Esophagus squamous epithelium (tissue), 5 donors: ENCODE data around the gene UMAD1. TPM values are rescaled to one million over a fixed set of nuclear protein-coding genes. Genes with fewer than 3 reads are reported as not detected.

Source experiments
- DNase-seq: peaks from one replicate; lab custom pipeline; 2025; lab: John Stamatoyannopoulos, UW
- H3K27ac ChIP-seq, 4 donors: fragments of 200-600 bp; sonication (generic); one replicate each; pipeline ENCODE4 v1.5.1; 2016 to 2019; ENCODE audit warnings: mild to moderate bottlenecking in 1 of 4
- H3K27me3 ChIP-seq, 4 donors: fragments of 200-600 bp; sonication (generic); 1 replicate in 3 of 4; 2 replicates in 1 of 4; pipeline versions ENCODE4 v1.5.1 to v1.6.0; 2017 to 2021; ENCODE audit warnings: antibody characterized with exemption in 1 of 4
- H3K36me3 ChIP-seq, 3 donors: fragments of 200-600 bp; sonication (generic); one replicate each; pipeline ENCODE4 v1.5.1; 2016 to 2019
- H3K4me1 ChIP-seq, 3 donors: fragments of 200-600 bp; sonication (generic); one replicate each; pipeline ENCODE4 v1.5.1; 2017 to 2019
- H3K4me3 ChIP-seq, 4 donors: fragments of 200-600 bp; sonication (generic); 1 replicate in 3 of 4; 2 replicates in 1 of 4; pipeline ENCODE4 v1.5.1; 2016 to 2019; ENCODE audit warnings: mild to moderate bottlenecking in 2 of 4, moderate library complexity in 1 of 4
- H3K9me3 ChIP-seq, 3 donors: fragments of 200-600 bp; sonication (generic); one replicate each; pipeline ENCODE4 v1.5.1; 2016 to 2019
- POLR2A ChIP-seq, 4 donors: fragments of 450-650 bp; IDR thresholded peaks; one replicate each; pipeline ENCODE4 v1.6.1; 2017; ENCODE audit warnings: antibody characterized with exemption in 4 of 4, mild to moderate bottlenecking in 4 of 4, moderate library complexity in 3 of 4
- WGBS, 2 donors: methylation state at CpG; one replicate each; pipeline ENCODE4 v1.1.5; 2018; 5-methylcytosine and 5-hydroxymethylcytosine counted together
- intact Hi-C: fragments of 100-400 bp; cut with DNase I; formaldehyde crosslinking; loops from one replicate; pipeline ENCODE4 v1.15.0; 2022
- total RNA-seq, 4 donors: library from RNA; depleted of rRNA; stranded (reverse); fragments of >200 nt; gene quantifications; one replicate each; pipeline ENCODE4 v1.1.0, GENCODE V29; 2016
- TF ChIP-seq, protein P1 (sequence below), 6 experiments: fragments of 450-650 bp in 4 of 6; fragments of 200-600 bp in 2 of 6; sonication (generic) in 2 of 6; IDR thresholded peaks; one replicate each; pipeline ENCODE4 v1.5.1; 2016 to 2019; ENCODE audit warnings: antibody characterized with exemption in 6 of 6, mild to moderate bottlenecking in 4 of 6, moderate library complexity in 4 of 6
- donor health status: DM: yes; HTN: yes; CAD: no.

Gene UMAD1
- total RNA-seq, 4 donors from 2014 or later, result 2.5 to 7.6 (median 6.3) TPM

DNA sequence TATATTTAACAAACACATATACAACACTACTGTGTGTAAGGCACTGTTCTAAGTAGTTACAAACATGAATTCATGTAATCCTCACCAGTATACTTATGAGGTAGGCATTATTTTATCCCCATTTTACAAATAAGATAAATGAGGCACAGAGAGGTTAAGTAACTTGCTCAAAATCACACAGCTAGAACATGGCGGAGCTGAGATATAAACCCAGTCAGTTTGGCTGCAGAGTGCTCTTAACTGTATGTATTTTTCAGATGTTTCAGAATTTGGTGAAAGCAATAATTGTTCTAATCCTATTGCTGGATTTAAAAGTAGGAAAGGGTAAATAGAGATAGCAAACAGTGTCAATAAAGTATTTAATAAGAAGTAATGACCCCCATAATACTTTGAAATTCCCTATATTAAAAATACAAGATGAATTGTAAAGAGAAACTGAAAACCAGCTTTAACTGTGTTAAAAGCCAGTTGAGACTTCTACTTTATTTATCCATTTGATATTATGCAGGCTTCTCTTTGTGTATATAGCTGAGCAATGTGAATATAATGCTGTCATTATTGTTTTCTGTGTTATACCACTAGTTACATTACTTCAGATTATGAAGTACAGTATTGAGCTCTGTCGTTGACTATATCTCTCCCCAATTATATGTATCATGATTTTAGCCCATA is 110.2 kb downstream of the UMAD1 start:
- no peak overlapping the region for H3K27ac ChIP-seq
- intact Hi-C loops, result loop anchor here (10.0 kb wide), 1 partner anchor 66 kb away; no protein-coding TSS in a partner anchor
- no peaks in the 10 kb centered on the region for H3K27me3 ChIP-seq
- no peaks in the 10 kb centered on the region for H3K9me3 ChIP-seq
- no peak for DNase-seq
- WGBS, 2 donors, result 84 to 88% methylated on average over 2 of the region's 2 CpGs
- no peak overlapping the region for H3K4me3 ChIP-seq
- no peaks in the 10 kb centered on the region for H3K36me3 ChIP-seq
- TF ChIP-seq, protein P1, sequence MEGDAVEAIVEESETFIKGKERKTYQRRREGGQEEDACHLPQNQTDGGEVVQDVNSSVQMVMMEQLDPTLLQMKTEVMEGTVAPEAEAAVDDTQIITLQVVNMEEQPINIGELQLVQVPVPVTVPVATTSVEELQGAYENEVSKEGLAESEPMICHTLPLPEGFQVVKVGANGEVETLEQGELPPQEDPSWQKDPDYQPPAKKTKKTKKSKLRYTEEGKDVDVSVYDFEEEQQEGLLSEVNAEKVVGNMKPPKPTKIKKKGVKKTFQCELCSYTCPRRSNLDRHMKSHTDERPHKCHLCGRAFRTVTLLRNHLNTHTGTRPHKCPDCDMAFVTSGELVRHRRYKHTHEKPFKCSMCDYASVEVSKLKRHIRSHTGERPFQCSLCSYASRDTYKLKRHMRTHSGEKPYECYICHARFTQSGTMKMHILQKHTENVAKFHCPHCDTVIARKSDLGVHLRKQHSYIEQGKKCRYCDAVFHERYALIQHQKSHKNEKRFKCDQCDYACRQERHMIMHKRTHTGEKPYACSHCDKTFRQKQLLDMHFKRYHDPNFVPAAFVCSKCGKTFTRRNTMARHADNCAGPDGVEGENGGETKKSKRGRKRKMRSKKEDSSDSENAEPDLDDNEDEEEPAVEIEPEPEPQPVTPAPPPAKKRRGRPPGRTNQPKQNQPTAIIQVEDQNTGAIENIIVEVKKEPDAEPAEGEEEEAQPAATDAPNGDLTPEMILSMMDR (IDR thresholded peaks at IDR 0.05), result no peak
- TF ChIP-seq POLR2A (IDR thresholded peaks at IDR 0.05), result no peak
- no peaks in the 10 kb centered on the region for H3K4me1 ChIP-seq

DNA sequence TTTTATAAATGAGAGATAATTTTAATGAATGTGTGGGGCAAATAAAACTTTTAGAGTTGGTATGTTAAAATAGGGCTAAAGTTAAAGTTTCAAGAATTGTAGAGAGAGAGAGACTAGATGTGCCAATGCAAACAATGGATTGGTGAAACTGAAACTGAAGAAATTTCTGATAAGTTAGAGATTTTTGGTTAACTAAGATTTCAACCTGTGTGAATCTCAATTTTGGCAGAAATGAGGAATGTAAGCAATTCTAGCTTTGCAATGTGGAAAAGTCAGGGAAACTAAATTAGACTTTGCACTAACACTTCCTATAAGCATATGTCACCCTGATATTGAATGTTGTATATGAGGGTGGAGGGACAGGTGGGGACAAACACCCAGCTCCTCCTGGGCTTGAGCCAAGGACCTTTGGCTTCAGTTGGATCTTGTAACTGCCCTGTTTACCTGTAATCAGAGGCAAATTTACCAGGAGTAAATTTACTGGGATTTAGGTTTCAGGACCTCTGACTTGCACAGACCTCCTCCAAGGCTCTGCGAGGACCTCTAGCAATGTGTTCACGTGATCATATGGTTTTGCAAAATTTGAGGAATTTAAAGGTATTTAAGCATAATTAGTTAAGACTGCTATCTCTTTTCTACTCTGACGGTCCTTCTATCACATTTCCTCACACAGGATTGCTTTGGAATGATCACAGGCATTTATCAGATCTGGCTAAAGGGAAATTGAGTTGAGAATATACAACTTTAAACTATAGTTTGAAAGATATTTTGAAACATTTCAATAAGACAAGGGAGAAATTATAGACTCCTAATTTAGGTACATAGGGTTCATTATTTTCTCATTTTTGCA is 110.9 kb downstream of the UMAD1 start:
- Histone ChIP-seq H3K9me3 (no peaks in the 10 kb centered on the region), H3K4me3 (no peak overlapping the region), H3K27ac (no peak overlapping the region), H3K4me1 (no peaks in the 10 kb centered on the region), H3K36me3 (no peaks in the 10 kb centered on the region), H3K27me3 (no peaks in the 10 kb centered on the region)
- no peak for DNase-seq
- TF ChIP-seq POLR2A (IDR thresholded peaks at IDR 0.05), result no peak
- TF ChIP-seq, protein P1 (IDR thresholded peaks at IDR 0.05), result no peak
- WGBS, 2 donors, result 79 to 100% methylated on average over 3 of the region's 3 CpGs
- intact Hi-C loops, result loop anchor here (10.0 kb wide), 1 partner anchor 67 kb away; no protein-coding TSS in a partner anchor

DNA sequence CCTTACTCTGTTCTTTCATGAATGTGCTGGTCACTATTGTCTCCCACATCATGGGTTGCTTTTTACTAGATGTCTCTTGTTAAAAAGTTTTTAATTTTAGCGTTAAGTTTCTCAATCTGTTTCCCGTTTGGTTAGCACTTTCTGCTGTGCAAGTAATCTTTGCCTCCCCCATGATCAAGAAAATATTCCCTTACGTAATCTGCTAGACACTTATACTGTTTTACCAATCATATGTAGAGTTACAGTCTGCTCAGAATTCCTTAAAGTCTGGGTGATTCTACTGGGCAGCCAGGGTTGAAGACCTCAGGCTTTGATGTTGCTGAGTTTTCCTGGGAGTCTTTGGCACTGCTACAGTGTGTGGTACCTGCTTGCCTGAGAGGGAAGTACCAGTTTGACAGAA is 116.0 kb downstream of the UMAD1 start:
- WGBS, 2 donors, result 88 to 95% methylated on average over 3 of the region's 3 CpGs

DNA sequence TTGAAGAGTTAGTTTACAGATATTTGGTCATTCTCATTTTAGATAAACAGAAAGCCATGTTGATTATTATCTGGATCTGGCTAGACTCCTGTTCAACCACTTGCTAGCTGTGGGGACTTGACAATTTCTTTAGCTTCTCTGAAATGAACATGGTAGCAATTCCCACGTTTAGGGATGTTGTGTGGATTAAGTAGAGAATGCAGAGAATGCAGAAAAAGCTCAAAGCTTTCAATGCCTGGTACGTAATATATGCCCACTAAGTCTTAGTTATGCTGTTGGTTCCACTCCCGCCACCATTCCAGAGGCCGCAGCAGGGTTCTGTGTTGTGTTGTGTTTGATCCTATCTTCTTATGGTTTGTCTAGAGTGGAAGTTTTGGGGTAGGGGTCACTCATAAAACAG is 117.0 kb downstream of the UMAD1 start:
- no peak for TF ChIP-seq POLR2A (IDR thresholded peaks at IDR 0.05)
- TF ChIP-seq, protein P1 (IDR thresholded peaks at IDR 0.05), result no peak
- no peak overlapping the region for H3K4me3 ChIP-seq
- peaks cover 0 to 15% (median 5%) of the 10 kb centered on the region in 3 donors for H3K4me1 ChIP-seq
- WGBS, 2 donors, result 80 to 84% methylated on average over 4 of the region's 4 CpGs
- no peaks in the 10 kb centered on the region for H3K27me3 ChIP-seq
- intact Hi-C loops, result loop anchor here (10.0 kb wide), 1 partner anchor 73 kb away; no protein-coding TSS in a partner anchor
- H3K27ac ChIP-seq, result no peak overlapping the region
- H3K36me3 ChIP-seq, result no peaks in the 10 kb centered on the region
- no peak for DNase-seq
- H3K9me3 ChIP-seq, result no peaks in the 10 kb centered on the region

More for the DNA sequence above, 116.0 kb downstream of the UMAD1 start:
- no peak for TF ChIP-seq POLR2A (IDR thresholded peaks at IDR 0.05)
- TF ChIP-seq, protein P1 (IDR thresholded peaks at IDR 0.05), result no peak
- H3K4me1 ChIP-seq, result peaks cover 0 to 7% (median 1%) of the 10 kb centered on the region in 3 donors
- H3K27me3 ChIP-seq, result no peaks in the 10 kb centered on the region
- H3K27ac ChIP-seq, result no peak overlapping the region
- DNase-seq, result no peak
- intact Hi-C loops, result loop anchor here (10.0 kb wide), 1 partner anchor 72 kb away; no protein-coding TSS in a partner anchor
- H3K9me3 ChIP-seq, result no peaks in the 10 kb centered on the region
- no peak overlapping the region for H3K4me3 ChIP-seq
- H3K36me3 ChIP-seq, result no peaks in the 10 kb centered on the region
